Activated naive CD4-positive, alpha-beta T cell treated with anti-CD3 and anti-CD28 coated beads for 36 hours (primary cell): ENCODE results near the gene S100A13. TPM values are rescaled to one million over a fixed set of nuclear protein-coding genes. Genes with fewer than 3 reads are reported as not detected.

Source experiments
- CTCF ChIA-PET: fragments of 350-600 bp; sonication (Branson Sonifier 250); formaldehyde crosslinking; loops from one replicate; lab custom pipeline; 2021; ENCODE audit warnings: antibody characterized with exemption; lab: Charles Lee
- DNase-seq: peaks from one replicate; pipeline ENCODE4 v3.0.0-alpha.2; 2020
- H3K27ac Mint-ChIP-seq: one replicate; pipeline ENCODE4 v1.8.0; 2021; ENCODE audit warnings: mild to moderate bottlenecking, mixed read lengths
- H3K27me3 Mint-ChIP-seq: one replicate; pipeline ENCODE4 v1.8.0; 2021; ENCODE audit warnings: low read depth, mixed read lengths
- H3K36me3 Mint-ChIP-seq: one replicate; pipeline ENCODE4 v1.8.0; 2021; ENCODE audit warnings: low read depth, mixed read lengths
- H3K4me1 Mint-ChIP-seq: one replicate; pipeline ENCODE4 v1.8.0; 2021; ENCODE audit warnings: low read depth, mixed read lengths
- H3K4me3 Mint-ChIP-seq: one replicate; pipeline ENCODE4 v1.8.0; 2021; ENCODE audit warnings: mild to moderate bottlenecking, moderate library complexity, mixed read lengths
- H3K9me3 Mint-ChIP-seq: one replicate; pipeline ENCODE4 v1.8.0; 2021; ENCODE audit warnings: mixed read lengths
- intact Hi-C: fragments of 100-400 bp; cut with micrococcal nuclease; formaldehyde crosslinking; loops from one replicate; pipeline ENCODE4 v1.15.1; 2023
- total RNA-seq, 2 experiments: library from RNA; stranded (reverse); gene quantifications; one replicate each; pipeline ENCODE4 v1.2.3, GENCODE V29; 2021

The S100A13 gene
- total RNA-seq, 2 experiments from 2014 or later = 6.6 to 7.0 TPM

- H3K9me3 Mint-ChIP-seq = no peaks in the 10 kb centered on the region
- H3K36me3 Mint-ChIP-seq = no peaks in the 10 kb centered on the region
- H3K4me1 Mint-ChIP-seq = peaks cover 1% of the 10 kb centered on the region
- no peak for DNase-seq
- no peaks in the 10 kb centered on the region for H3K27me3 Mint-ChIP-seq
- no peak overlapping the region for H3K4me3 Mint-ChIP-seq
- intact Hi-C loops = loop anchor here (1.0 kb wide), 2 partner anchors 45 to 106 kb away; no protein-coding TSS in a partner anchor
- no peak overlapping the region for H3K27ac Mint-ChIP-seq
- CTCF ChIA-PET = interaction anchor here (0.6 to 6.3 kb wide), 7 partner anchors 13 to 122 kb away, joined by 3 to 43 read pairs (median 4); no protein-coding TSS in a partner anchor
Observed at GRCh38 chr1:153616917-153617311, 10.4 kb downstream of the S100A13 start.

DNA sequence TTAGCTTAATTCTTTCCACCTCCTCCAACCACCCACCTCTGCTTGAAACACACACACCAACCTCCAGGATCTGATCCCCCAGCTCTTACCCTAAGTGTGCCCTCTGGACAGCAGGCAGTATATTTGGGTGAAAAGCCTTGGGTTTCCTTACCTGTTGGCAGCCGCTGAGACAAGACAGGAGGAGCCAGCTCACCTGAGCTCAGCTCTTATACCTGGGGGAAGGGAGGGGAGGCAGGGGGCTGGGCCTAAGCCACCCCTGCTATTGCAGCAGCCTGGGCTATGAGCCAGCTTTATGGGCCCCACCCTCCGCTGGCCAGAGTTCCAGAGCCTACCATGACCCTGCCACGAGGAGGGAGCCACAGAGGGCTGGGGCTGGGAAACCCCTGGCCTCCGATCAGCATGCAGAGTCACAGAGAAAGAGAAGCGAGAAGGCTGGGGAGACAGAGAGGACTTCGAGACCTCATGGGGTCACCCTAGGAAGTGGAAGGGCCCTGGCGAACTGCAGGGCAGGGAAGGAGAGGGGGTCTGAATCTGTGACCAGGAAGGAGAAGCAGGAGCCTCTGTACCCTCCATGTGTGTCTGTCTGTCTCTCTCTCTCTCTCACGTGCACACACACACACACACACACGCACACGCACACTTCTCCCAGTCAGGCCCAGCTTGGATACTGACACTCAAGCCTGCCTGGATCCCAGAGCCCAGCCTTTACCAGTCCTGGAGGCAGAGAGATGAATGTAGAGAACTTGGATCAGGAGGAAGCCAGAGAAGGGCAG is 11.0 kb downstream of the S100A13 start, which contains the start of gene S100A14:
Gene S100A14 (minus strand): TSS at position 182 of the 773 bp plus-strand sequence. CDS start 467 bp downstream, outside the sequence.
- Mint-ChIP-seq H3K9me3 (no peaks in the 10 kb centered on the region), H3K4me3 (no peak within 1 kb of the TSS), H3K36me3 (no peaks in the 10 kb centered on the region), H3K27ac (no peak within 1 kb of the TSS), H3K27me3 (no peaks in the 10 kb centered on the region), H3K4me1 (peaks cover 1% of the 10 kb centered on the region)
- intact Hi-C loops = no loop called here
- CTCF ChIA-PET = interaction anchor here (0.6 to 6.3 kb wide), 6 partner anchors 11 to 106 kb away, joined by 3 to 43 read pairs (median 3); partner anchors contain the start of gene S100A13
- no peak for DNase-seq

DNA sequence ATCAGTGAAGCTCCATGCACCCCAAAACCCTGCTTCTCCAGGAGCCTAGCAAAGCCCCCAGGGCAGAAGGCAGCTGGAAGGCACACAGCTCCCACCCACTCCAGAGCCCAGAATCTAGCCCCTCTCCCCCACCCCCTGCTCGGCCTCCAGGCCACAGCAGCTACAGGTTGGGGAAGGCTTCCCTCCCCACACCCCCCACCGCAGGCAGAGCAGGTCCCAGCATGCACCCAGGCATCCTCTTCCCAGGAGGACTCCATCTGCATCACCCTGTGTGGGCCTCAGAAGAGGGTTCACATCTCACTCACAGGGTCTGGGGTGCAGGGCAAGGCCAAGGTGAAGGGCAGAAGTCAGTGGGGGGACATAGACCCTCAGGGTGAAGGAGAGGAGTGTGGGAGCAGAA is 11.9 kb downstream of the S100A13 start:
- CTCF ChIA-PET = interaction anchor here (0.7 to 6.3 kb wide), 8 partner anchors 9 to 105 kb away, joined by 3 to 43 read pairs (median 3); partner anchors contain the start of gene S100A13
- no peaks in the 10 kb centered on the region for H3K36me3 Mint-ChIP-seq
- H3K27me3 Mint-ChIP-seq = no peaks in the 10 kb centered on the region
- H3K4me3 Mint-ChIP-seq = no peak overlapping the region
- H3K9me3 Mint-ChIP-seq = no peaks in the 10 kb centered on the region
- H3K4me1 Mint-ChIP-seq = peaks cover 1% of the 10 kb centered on the region
- no peak for DNase-seq
- intact Hi-C loops = no loop called here
- H3K27ac Mint-ChIP-seq = no peak overlapping the region

GRCh38 chr1:153614906-153615305 is 12.4 kb downstream of the S100A13 start:
- intact Hi-C loops = no loop called here
- H3K27ac Mint-ChIP-seq = no peak overlapping the region
- no peak for DNase-seq
- H3K36me3 Mint-ChIP-seq = no peaks in the 10 kb centered on the region
- H3K27me3 Mint-ChIP-seq = no peaks in the 10 kb centered on the region
- peaks cover 1% of the 10 kb centered on the region for H3K4me1 Mint-ChIP-seq
- no peaks in the 10 kb centered on the region for H3K9me3 Mint-ChIP-seq
- CTCF ChIA-PET = interaction anchor here (0.7 to 6.3 kb wide), 6 partner anchors 8 to 104 kb away, joined by 3 to 43 read pairs (median 6); no protein-coding TSS in a partner anchor
- no peak overlapping the region for H3K4me3 Mint-ChIP-seq

GRCh38 chr1:153614189-153614900 is 13.0 kb downstream of the S100A13 start:
- H3K27ac Mint-ChIP-seq = no peak overlapping the region
- H3K4me3 Mint-ChIP-seq = no peak overlapping the region
- intact Hi-C loops = no loop called here
- no peak for DNase-seq
- H3K27me3 Mint-ChIP-seq = no peaks in the 10 kb centered on the region
- peaks cover 1% of the 10 kb centered on the region for H3K4me1 Mint-ChIP-seq
- H3K9me3 Mint-ChIP-seq = no peaks in the 10 kb centered on the region
- no peaks in the 10 kb centered on the region for H3K36me3 Mint-ChIP-seq
- CTCF ChIA-PET = interaction anchor here (0.6 to 6.3 kb wide), 8 partner anchors 9 to 268 kb away, joined by 3 to 43 read pairs (median 4); no protein-coding TSS in a partner anchor

DNA sequence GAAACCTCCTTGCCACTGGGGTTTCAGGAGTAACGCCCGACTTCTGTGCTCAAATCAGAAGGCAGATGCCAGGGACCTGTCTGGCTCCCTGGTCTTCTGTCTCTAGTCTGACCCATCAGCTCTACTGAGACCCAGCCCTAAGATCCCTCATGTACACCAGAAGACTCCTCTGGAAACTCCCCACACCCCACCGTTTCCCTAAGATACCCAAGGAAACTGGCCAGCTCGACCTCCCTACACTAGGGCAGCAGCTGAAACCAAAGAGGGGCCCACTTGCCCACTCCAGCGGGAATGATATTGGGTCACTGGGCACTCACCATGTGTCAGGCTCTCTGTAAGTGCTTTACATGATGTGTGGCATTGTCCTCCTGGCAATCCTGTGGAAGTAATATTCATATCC is 13.9 kb downstream of the S100A13 start:
- intact Hi-C loops = no loop called here
- Mint-ChIP-seq H3K27ac (no peak overlapping the region), H3K36me3 (no peaks in the 10 kb centered on the region), H3K27me3 (no peaks in the 10 kb centered on the region), H3K4me3 (no peak overlapping the region), H3K4me1 (peaks cover 1% of the 10 kb centered on the region), H3K9me3 (no peaks in the 10 kb centered on the region)
- CTCF ChIA-PET = interaction anchor here (1.1 to 6.3 kb wide), 4 partner anchors 10 to 103 kb away, joined by 3 to 43 read pairs (median 7); no protein-coding TSS in a partner anchor
- no peak for DNase-seq

- intact Hi-C loops = no loop called here
- no peaks in the 10 kb centered on the region for H3K9me3 Mint-ChIP-seq
- no peaks in the 10 kb centered on the region for H3K27me3 Mint-ChIP-seq
- H3K4me3 Mint-ChIP-seq = no peak within 1 kb of the TSS
- no peak for DNase-seq
- peaks cover 1% of the 10 kb centered on the region for H3K4me1 Mint-ChIP-seq
- no peak within 1 kb of the TSS for H3K27ac Mint-ChIP-seq
- CTCF ChIA-PET = interaction anchor here (1.0 to 1.7 kb wide), 2 partner anchors 9 to 35 kb away, joined by 5 read pairs; no protein-coding TSS in a partner anchor
- H3K36me3 Mint-ChIP-seq = no peaks in the 10 kb centered on the region
Observed at GRCh38 chr1:153612755-153613331, 14.5 kb downstream of the S100A13 start, which contains the start of gene S100A16. Gene S100A16, minus strand, starts transcription at chr1:153613137. Its CDS starts 4,986 bp downstream, at chr1:153608151.

GRCh38 chr1:153612111-153612754 is 15.1 kb downstream of the S100A13 start:
- intact Hi-C loops = no loop called here
- CTCF ChIA-PET = interaction anchor here (1.0 kb wide), 1 partner anchor 10 kb away, joined by 5 read pairs; no protein-coding TSS in a partner anchor
- Mint-ChIP-seq H3K9me3 (no peaks in the 10 kb centered on the region), H3K4me3 (no peak overlapping the region), H3K4me1 (no peaks in the 10 kb centered on the region), H3K27ac (no peak overlapping the region), H3K36me3 (no peaks in the 10 kb centered on the region), H3K27me3 (no peaks in the 10 kb centered on the region)
- DNase-seq = no peak

DNA sequence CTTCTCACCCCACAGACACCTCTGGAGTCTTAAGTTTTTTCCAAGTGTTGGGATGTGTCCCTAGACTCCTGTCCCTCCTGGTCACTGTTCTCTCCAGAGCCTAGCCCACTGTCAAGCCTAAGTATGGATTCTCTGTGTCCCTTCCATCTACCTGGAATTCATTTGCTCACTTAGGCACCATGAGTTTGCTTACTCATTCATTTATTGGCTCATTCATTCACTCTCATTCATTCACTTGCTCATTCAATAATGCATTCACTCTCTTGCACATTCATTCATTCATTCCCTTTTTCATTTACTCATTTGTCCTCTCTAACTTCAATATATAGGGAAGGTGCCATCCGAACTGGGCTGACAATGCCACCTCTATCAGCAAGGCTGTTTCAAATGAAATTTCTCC is 15.9 kb downstream of the S100A13 start:
- no peak for DNase-seq
- Mint-ChIP-seq H3K9me3 (no peaks in the 10 kb centered on the region), H3K36me3 (no peaks in the 10 kb centered on the region), H3K27ac (no peak overlapping the region), H3K27me3 (no peaks in the 10 kb centered on the region), H3K4me1 (no peaks in the 10 kb centered on the region), H3K4me3 (no peak overlapping the region)
- CTCF ChIA-PET = no interaction called here
- intact Hi-C loops = no loop called here

GRCh38 chr1:153610811-153611301 is 16.4 kb downstream of the S100A13 start:
- no peaks in the 10 kb centered on the region for H3K9me3 Mint-ChIP-seq
- DNase-seq = no peak
- intact Hi-C loops = no loop called here
- CTCF ChIA-PET = no interaction called here
- H3K27me3 Mint-ChIP-seq = no peaks in the 10 kb centered on the region
- H3K27ac Mint-ChIP-seq = no peak overlapping the region
- no peak overlapping the region for H3K4me3 Mint-ChIP-seq
- H3K4me1 Mint-ChIP-seq = no peaks in the 10 kb centered on the region
- no peaks in the 10 kb centered on the region for H3K36me3 Mint-ChIP-seq

DNA sequence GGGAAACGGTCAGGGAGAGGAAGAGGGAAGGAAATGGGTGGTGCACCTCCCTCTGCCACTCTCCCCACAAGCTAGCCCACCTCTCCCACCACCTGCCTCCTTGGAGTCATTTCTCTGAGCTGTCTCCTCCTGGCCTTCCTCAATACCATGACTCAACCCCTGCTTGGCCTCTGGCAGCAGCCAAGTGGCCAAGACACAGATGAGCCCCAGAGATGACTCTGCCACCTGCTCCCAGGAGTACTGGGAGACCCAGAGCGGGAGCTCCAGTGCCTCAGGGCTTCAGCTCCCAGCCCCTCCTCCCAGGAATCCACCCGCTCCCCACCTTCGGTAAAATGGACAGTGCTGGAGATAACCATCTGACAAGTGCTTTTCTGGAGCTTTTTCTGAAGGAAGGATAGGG is 17.0 kb downstream of the S100A13 start:
- CTCF ChIA-PET = no interaction called here
- no peaks in the 10 kb centered on the region for H3K4me1 Mint-ChIP-seq
- DNase-seq = no peak
- no peak overlapping the region for H3K4me3 Mint-ChIP-seq
- H3K27ac Mint-ChIP-seq = no peak overlapping the region
- no peaks in the 10 kb centered on the region for H3K27me3 Mint-ChIP-seq
- no peaks in the 10 kb centered on the region for H3K9me3 Mint-ChIP-seq
- intact Hi-C loops = no loop called here
- no peaks in the 10 kb centered on the region for H3K36me3 Mint-ChIP-seq
